22Rv1 (cell line): Measurements from ENCODE around the gene MTURN.

ENCODE experiments used
- H3K27ac ChIP-seq: fragments of 450-650 bp; 2 replicates; pipeline ENCODE4 v1.5.1; 2017
- ZFX ChIP-seq: fragments of 450-650 bp; IDR thresholded peaks from 2 replicates; pipeline ENCODE4 v1.6.1; 2017; ENCODE audit warnings: antibody characterized with exemption, borderline replicate concordance
- TF ChIP-seq, protein P1 (sequence below): fragments of 450-650 bp; IDR thresholded peaks from 2 replicates; pipeline ENCODE4 v1.5.1; 2017; ENCODE audit warnings: mild to moderate bottlenecking

The MTURN gene

DNA sequence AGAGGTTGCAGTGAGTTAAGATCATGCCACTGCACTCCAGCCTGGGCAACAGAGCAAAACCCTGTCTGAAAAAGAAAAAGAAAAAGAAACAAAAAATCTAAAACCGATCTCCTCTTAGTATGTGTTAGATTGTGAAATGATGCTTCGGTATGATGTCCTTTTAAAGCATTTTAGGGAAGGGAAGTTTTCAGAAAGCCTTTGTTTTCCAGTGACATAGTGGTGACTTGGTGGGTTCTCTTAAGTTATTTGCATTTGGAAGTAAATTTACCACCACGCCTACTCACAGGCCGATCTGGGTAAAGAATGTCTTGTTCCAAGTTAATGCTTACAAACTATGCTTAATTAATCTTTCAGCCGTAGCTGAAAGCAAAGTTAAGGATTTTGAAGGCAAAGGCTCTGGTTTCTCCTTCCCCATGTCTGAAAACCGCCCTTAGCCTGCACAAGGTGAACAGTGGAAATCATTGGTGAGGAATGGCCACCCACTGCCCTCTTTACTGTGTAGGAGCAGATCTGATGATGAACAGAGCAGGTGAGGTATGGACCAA, 10.7 kb downstream of the MTURN start:
- TF ChIP-seq ZFX, result no peak
- TF ChIP-seq, protein P1, sequence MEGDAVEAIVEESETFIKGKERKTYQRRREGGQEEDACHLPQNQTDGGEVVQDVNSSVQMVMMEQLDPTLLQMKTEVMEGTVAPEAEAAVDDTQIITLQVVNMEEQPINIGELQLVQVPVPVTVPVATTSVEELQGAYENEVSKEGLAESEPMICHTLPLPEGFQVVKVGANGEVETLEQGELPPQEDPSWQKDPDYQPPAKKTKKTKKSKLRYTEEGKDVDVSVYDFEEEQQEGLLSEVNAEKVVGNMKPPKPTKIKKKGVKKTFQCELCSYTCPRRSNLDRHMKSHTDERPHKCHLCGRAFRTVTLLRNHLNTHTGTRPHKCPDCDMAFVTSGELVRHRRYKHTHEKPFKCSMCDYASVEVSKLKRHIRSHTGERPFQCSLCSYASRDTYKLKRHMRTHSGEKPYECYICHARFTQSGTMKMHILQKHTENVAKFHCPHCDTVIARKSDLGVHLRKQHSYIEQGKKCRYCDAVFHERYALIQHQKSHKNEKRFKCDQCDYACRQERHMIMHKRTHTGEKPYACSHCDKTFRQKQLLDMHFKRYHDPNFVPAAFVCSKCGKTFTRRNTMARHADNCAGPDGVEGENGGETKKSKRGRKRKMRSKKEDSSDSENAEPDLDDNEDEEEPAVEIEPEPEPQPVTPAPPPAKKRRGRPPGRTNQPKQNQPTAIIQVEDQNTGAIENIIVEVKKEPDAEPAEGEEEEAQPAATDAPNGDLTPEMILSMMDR, result no peak
- H3K27ac ChIP-seq, result no peak overlapping the region

DNA sequence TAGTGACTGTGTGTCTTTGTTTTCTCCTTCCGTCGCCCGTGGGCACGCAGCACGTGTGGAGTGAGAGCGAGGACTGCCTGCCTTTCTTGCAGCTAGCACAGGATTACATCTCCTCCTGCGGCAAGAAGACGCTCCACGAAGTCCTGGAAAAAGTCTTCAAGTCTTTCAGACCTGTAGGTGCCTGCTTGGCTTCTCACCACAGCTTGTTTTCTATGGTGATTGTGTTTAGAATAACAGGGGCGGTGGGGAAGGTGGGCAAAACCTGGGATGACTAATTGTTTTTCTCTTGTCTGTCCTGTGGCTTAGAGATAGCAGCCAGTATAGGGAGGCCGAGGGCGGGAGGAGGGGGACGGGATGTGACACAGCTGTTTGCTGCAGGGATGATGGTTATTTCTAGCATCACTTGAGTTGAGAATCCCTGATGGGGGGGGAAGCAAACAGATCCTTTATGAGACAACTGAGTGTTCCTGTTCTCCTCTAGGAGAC, 11.4 kb downstream of the MTURN start:
- TF ChIP-seq, protein P1, result no peak
- no peak for TF ChIP-seq ZFX
- H3K27ac ChIP-seq, result no peak overlapping the region

DNA sequence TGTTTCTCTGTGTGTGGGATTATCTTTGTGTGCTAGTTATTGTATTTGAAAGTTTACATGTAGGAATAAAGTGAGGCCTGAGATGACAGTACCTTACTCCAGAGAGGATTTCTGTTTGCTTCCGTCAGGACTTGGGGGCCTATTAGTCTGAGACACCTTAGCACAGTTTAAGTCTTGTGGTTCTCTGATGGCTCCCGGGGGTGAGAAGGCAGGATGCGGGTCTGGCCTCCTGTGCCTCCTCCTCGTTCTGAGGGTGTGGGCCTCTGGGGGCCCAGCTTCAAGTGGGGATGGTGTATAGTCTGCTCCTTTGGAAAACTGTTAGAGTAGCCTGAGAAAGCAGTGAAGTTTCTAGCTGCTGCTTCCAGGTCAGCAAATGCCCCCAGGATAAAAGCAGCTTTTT, 12.4 kb downstream of the MTURN start:
- TF ChIP-seq ZFX, result no peak
- TF ChIP-seq, protein P1, result no peak
- H3K27ac ChIP-seq, result no peak overlapping the region

DNA sequence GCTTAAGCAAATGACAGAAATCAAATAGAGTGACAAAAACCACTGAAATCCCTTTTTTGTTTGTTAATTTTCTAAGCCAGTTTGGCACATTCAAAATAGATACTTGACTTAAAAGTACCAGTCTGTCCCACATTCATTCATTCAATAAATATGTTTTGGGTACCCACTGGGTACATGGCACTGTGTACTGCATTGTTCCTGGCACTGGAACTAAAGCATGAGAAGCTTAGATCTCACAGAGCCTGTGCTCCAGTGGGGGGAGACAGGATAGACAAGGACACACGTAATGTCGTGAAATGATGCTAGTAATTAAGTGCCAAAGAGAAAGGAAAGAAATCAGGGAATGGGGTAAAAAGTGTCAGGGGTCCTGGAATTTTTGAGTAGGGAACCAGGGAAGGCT, 13.0 kb downstream of the MTURN start:
- H3K27ac ChIP-seq, result no peak overlapping the region
- TF ChIP-seq, protein P1, result no peak

DNA sequence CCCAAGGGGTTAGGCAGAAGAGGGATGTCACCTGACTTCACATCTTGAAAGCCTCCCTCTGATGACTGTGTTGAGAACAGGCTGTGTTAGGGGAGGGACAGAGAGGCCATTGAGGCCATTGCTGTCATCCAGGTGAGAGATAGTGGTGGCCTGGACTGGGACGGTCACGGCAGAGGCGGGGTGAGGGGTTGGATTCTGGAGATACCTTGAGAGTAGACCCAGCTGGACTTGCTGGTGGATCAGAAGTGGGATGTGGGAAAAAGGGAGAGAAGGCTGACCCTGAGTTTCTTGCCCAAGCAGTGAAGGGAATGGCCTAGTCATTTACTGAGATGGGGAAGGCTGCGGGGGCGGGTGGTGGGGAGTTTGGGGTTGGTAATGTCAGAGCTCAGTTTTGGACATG, 13.6 kb downstream of the MTURN start:
- TF ChIP-seq, protein P1, result no peak
- no peak for TF ChIP-seq ZFX
- no peak overlapping the region for H3K27ac ChIP-seq

DNA sequence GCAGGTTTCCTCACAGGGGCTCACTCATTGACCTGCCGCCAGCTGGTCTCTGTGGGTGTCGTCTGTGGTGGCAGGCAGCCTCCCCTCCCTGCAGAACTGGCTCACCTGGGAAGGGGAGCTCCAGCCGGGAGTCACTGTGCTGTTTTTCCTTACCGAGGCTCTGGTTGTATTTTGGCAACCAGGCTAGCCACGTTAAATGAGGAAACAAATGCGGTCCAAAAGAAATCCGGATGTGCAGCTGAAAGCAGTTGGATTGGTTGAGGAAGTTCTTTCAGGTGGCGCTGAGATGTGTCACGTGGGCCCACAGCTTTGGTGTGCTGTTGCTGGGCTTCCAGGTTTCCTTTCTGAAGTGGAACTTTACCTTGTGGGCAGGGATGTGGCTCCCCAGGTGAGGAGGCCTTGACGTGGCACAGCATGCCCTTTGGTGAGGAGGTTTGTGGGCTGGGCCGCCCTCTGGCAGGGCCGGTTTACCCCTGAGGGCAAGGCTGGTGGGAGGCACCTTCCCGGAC, 14.2 kb downstream of the MTURN start:
- TF ChIP-seq, protein P1, result no peak
- TF ChIP-seq ZFX, result no peak
- no peak overlapping the region for H3K27ac ChIP-seq

DNA sequence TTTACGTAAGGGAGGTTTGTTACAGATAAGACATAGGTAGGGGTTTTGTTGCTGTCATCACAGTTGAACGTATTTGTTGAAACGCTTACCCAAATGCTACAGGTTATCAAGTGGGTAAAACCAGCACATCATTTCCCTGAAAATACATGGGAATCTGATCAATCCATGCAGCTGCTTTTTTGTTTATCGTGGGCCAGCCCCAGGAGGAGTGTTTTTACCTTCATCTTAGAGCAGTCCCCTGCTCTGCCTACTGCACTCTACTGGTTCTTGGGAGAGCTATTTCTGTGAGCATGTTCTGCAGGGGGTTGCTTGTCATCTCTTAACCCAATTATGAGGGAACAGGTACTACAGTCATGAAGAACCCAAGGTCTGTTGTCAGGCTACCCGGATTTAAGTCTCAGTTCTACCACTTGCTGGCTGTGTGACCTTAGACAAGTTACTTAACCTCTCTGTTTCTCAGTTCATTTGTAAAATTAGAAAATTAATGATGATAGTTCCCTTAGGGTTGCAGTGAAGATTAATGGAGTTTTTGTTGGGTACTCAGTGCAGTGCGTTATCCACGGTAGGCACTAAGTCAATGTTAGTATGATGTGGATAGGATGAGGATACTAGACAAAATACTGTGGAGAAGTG, 15.0 kb downstream of the MTURN start:
- no peak overlapping the region for H3K27ac ChIP-seq

More for the DNA sequence above, 15.0 kb downstream of the MTURN start:
- no peak for TF ChIP-seq ZFX
- TF ChIP-seq, protein P1, result no peak
